ENCODE results near the gene CCDC181.
"Not testable (repeated sequence)": the region's sequence is repeated elsewhere in the genome, so short reads cannot be mapped to it uniquely, and the experiment has no call there.

CCDC181 gene
- total RNA-seq: 0 to 0.35 (median 0) reads per million in 3 experiments

- DNase-seq: peak; percentile 21
Measured at GRCh38 chr1:169427081-169427641, at the start of gene CCDC181. Gene CCDC181, minus strand, starts transcription at chr1:169427474. Its CDS starts 2,547 bp downstream, at chr1:169424927.

GRCh38 chr1:169475806-169476387 is 48.6 kb upstream of the CCDC181 start:
- no peak for DNase-seq

GRCh38 chr1:169474302-169474995 is 47.2 kb upstream of the CCDC181 start:
- no peak for DNase-seq

- DNase-seq: no peak
Measured at GRCh38 chr1:169473347-169473746, 46.1 kb upstream of the CCDC181 start.

GRCh38 chr1:169472738-169473137 is 45.5 kb upstream of the CCDC181 start:
- DNase-seq: no peak

GRCh38 chr1:169468982-169469381 is 41.7 kb upstream of the CCDC181 start:
- no peak for DNase-seq

GRCh38 chr1:169466259-169467230 is 39.3 kb upstream of the CCDC181 start:
- DNase-seq: no peak

- no peak for DNase-seq
Measured at GRCh38 chr1:169465281-169465680, 38.0 kb upstream of the CCDC181 start.

- DNase-seq: no peak
Measured at GRCh38 chr1:169462385-169462784, 35.1 kb upstream of the CCDC181 start.

- no peak for DNase-seq
Measured at GRCh38 chr1:169461390-169462000, 34.2 kb upstream of the CCDC181 start.

GRCh38 chr1:169460191-169460833 is 33.0 kb upstream of the CCDC181 start:
- peak; percentile 24 for DNase-seq

GRCh38 chr1:169457443-169457842 is 30.2 kb upstream of the CCDC181 start:
- DNase-seq: no peak

GRCh38 chr1:169456029-169456428 is 28.8 kb upstream of the CCDC181 start:
- DNase-seq: no peak

GRCh38 chr1:169452921-169453320 is 25.6 kb upstream of the CCDC181 start:
- DNase-seq: no peak

- DNase-seq: no peak
Measured at GRCh38 chr1:169451218-169451824, 24.0 kb upstream of the CCDC181 start.

GRCh38 chr1:169443923-169444322 is 16.6 kb upstream of the CCDC181 start:
- DNase-seq: no peak

GRCh38 chr1:169426174-169426705 is 1.0 kb downstream of the CCDC181 start:
- DNase-seq: no peak

- DNase-seq: no peak
Measured at GRCh38 chr1:169421309-169421708, 6.0 kb downstream of the CCDC181 start.

- DNase-seq: no peak
Measured at GRCh38 chr1:169414952-169415351, 12.3 kb downstream of the CCDC181 start.

GRCh38 chr1:169408340-169408739 is 18.9 kb downstream of the CCDC181 start:
- DNase-seq: not testable (repeated sequence)

- not testable (repeated sequence) for DNase-seq
Measured at GRCh38 chr1:169402578-169402977, 24.7 kb downstream of the CCDC181 start.

All from central memory CD4-positive, alpha-beta T cell (primary cell).